Tibial nerve (tissue), 4 donors: Measurements from ENCODE around the gene MBD1. TPM values are rescaled to one million over a fixed set of nuclear protein-coding genes. Genes with fewer than 3 reads are reported as not detected.

Source experiments
- DNase-seq, 2 donors: peaks; one replicate each; pipeline ENCODE4 v3.0.0-alpha.2; 2019; ENCODE audit warnings: low spot score in 2 of 2
- H3K27ac ChIP-seq, 4 donors: fragments of 200-600 bp; sonication (generic) in 3 of 4; one replicate each; pipeline ENCODE4 v1.5.1; 2017 to 2019; ENCODE audit warnings: mild to moderate bottlenecking in 1 of 4
- H3K27me3 ChIP-seq, 2 donors: fragments of 200-600 bp; sonication (generic) in 1 of 2; one replicate each; pipeline versions ENCODE4 v1.5.1 to v1.6.0; 2017 to 2019
- H3K36me3 ChIP-seq, 3 donors: fragments of 200-600 bp; sonication (generic); one replicate each; pipeline ENCODE4 v1.5.1; 2018 to 2019
- H3K4me1 ChIP-seq, 4 donors: fragments of 200-600 bp; sonication (generic) in 3 of 4; one replicate each; pipeline ENCODE4 v1.5.1; 2017 to 2019
- H3K4me3 ChIP-seq, 4 donors: fragments of 200-600 bp; sonication (generic) in 3 of 4; one replicate each; pipeline ENCODE4 v1.5.1; 2017 to 2019; ENCODE audit warnings: mild to moderate bottlenecking in 1 of 4, moderate library complexity in 1 of 4
- H3K9me3 ChIP-seq, 4 donors: fragments of 200-600 bp; sonication (generic) in 3 of 4; one replicate each; pipeline ENCODE4 v1.5.1; 2017 to 2019
- CTCF ChIP-seq, 5 experiments: fragments of 200-600 bp in 3 of 5; fragments of 450-650 bp in 2 of 5; sonication (generic) in 3 of 5; IDR thresholded peaks; one replicate each; pipeline ENCODE4 v1.5.1; 2016 to 2019; ENCODE audit warnings: antibody characterized with exemption in 5 of 5, mild to moderate bottlenecking in 3 of 5, moderate library complexity in 2 of 5
- EP300 ChIP-seq, 2 donors: sonication (generic); formaldehyde crosslinking; IDR thresholded peaks; one replicate each; pipeline ENCODE4 v1.6.1; 2017; ENCODE audit warnings: antibody characterized with exemption in 2 of 2, mild to moderate bottlenecking in 1 of 2
- POLR2A ChIP-seq, 2 donors: fragments of 450-650 bp; IDR thresholded peaks; one replicate each; pipeline ENCODE4 v1.6.1; 2017; ENCODE audit warnings: antibody characterized with exemption in 2 of 2, mild to moderate bottlenecking in 2 of 2, moderate library complexity in 2 of 2
- WGBS, 2 donors: methylation state at CpG; one replicate each; pipeline ENCODE4 v1.1.5; 2018; 5-methylcytosine and 5-hydroxymethylcytosine counted together
- total RNA-seq, 4 donors: library from RNA; depleted of rRNA; stranded (reverse); fragments of >200 nt; gene quantifications; one replicate each; pipeline ENCODE4 v1.1.0, GENCODE V29; 2016

MBD1 gene
- total RNA-seq, 4 donors from 2014 or later: 69.3 to 103 (median 85.7) TPM

- Histone ChIP-seq H3K27ac (no peak overlapping the region), H3K4me1 (peaks cover 0 to 13% (median 7%) of the 10 kb centered on the region in 4 donors), H3K27me3 (no peaks in the 10 kb centered on the region), H3K9me3 (no peaks in the 10 kb centered on the region), H3K36me3 (peaks cover 7 to 89% (median 55%) of the 10 kb centered on the region in 3 donors), H3K4me3 (no peak overlapping the region)
- DNase-seq: no peak
- WGBS, 2 donors: 94 to 95% methylated on average over 4 to 10 of the region's 10 CpGs
- no peak for TF ChIP-seq CTCF (IDR thresholded peaks at IDR 0.05)
- TF ChIP-seq EP300 (IDR thresholded peaks at IDR 0.05): no peak
- TF ChIP-seq POLR2A (IDR thresholded peaks at IDR 0.05): no peak
These were observed 6.4 kb downstream of the MBD1 start for GRCh38 chr18:50274941-50275340.

GRCh38 chr18:50274044-50274442, 7.3 kb downstream of the MBD1 start:
- TF ChIP-seq CTCF (IDR thresholded peaks at IDR 0.05) (no peak), POLR2A (IDR thresholded peaks at IDR 0.05) (no peak), EP300 (IDR thresholded peaks at IDR 0.05) (no peak)
- peaks cover 0 to 4% (median under 1%) of the 10 kb centered on the region in 4 donors for H3K4me1 ChIP-seq
- H3K4me3 ChIP-seq: no peak overlapping the region
- H3K27me3 ChIP-seq: no peaks in the 10 kb centered on the region
- H3K27ac ChIP-seq: no peak overlapping the region
- H3K36me3 ChIP-seq: peaks cover 7 to 95% (median 58%) of the 10 kb centered on the region in 3 donors
- WGBS, 2 donors: 94 to 97% methylated on average over 17 of the region's 17 CpGs
- DNase-seq: no peak
- H3K9me3 ChIP-seq: no peaks in the 10 kb centered on the region

GRCh38 chr18:50273203-50274043, 7.9 kb downstream of the MBD1 start:
- WGBS, 2 donors: 92 to 93% methylated on average over 17 to 23 of the region's 23 CpGs
- no peaks in the 10 kb centered on the region for H3K9me3 ChIP-seq
- TF ChIP-seq EP300 (IDR thresholded peaks at IDR 0.05): no peak
- TF ChIP-seq CTCF (IDR thresholded peaks at IDR 0.05): no peak
- TF ChIP-seq POLR2A (IDR thresholded peaks at IDR 0.05): no peak
- peaks cover 7 to 91% (median 59%) of the 10 kb centered on the region in 3 donors for H3K36me3 ChIP-seq
- H3K27me3 ChIP-seq: no peaks in the 10 kb centered on the region
- no peak overlapping the region for H3K4me3 ChIP-seq
- DNase-seq: no peak
- H3K4me1 ChIP-seq: peaks cover 0 to under 1% (median 0%) of the 10 kb centered on the region in 4 donors
- no peak overlapping the region for H3K27ac ChIP-seq

- no peaks in the 10 kb centered on the region for H3K9me3 ChIP-seq
- no peak overlapping the region for H3K4me3 ChIP-seq
- WGBS, 2 donors: 78 to 80% methylated on average over 5 of the region's 5 CpGs
- no peak for DNase-seq
- H3K27ac ChIP-seq: no peak overlapping the region
- no peaks in the 10 kb centered on the region for H3K27me3 ChIP-seq
- peaks cover 0 to 9% (median 3%) of the 10 kb centered on the region in 4 donors for H3K4me1 ChIP-seq
- H3K36me3 ChIP-seq: peaks cover 7 to 87% (median 59%) of the 10 kb centered on the region in 3 donors
- TF ChIP-seq CTCF (IDR thresholded peaks at IDR 0.05) (no peak), EP300 (IDR thresholded peaks at IDR 0.05) (no peak), POLR2A (IDR thresholded peaks at IDR 0.05) (no peak)
These were observed 8.8 kb downstream of the MBD1 start for GRCh38 chr18:50272568-50272967.
